GM23248 (cell line): ENCODE data around the gene PRSS57.

Experiments used
- EZH2 ChIP-seq: fragments of 200-600 bp; sonication (generic); IDR thresholded peaks from 2 replicates; pipeline ENCODE4 v1.6.1; 2018; ENCODE audit warnings: antibody characterized with exemption, mild to moderate bottlenecking; ENCODE audit not compliant: insufficient read depth, poor library complexity, severe bottlenecking
- EZH2phosphoT487 ChIP-seq: fragments of 200-600 bp; sonication (generic); IDR thresholded peaks from 2 replicates; pipeline ENCODE4 v1.6.1; 2018; ENCODE audit warnings: antibody characterized with exemption, moderate library complexity, mild to moderate bottlenecking, low read depth; ENCODE audit not compliant: insufficient read depth

GRCh38 chr19:729965-730668 lies 34.9 kb upstream of the PRSS57 start:
- TF ChIP-seq EZH2 (no peak), EZH2phosphoT487 (no peak)
